Coronary artery (tissue), 2 donors: ENCODE data around the gene DNAJC15.

Source experiments
- DNase-seq: peaks from one replicate; pipeline ENCODE4 v3.0.0-alpha.2; 2017; ENCODE audit warnings: low spot score
- H3K27ac ChIP-seq, 2 donors: fragments of 200-600 bp; sonication (generic); one replicate each; pipeline ENCODE4 v1.5.1; 2016 to 2019
- H3K4me3 ChIP-seq: fragments of 200-600 bp; sonication (generic); 2 replicates; pipeline ENCODE4 v1.5.1; 2016; ENCODE audit warnings: mild to moderate bottlenecking, moderate library complexity
- TF ChIP-seq, protein P1 (sequence below): fragments of 200-600 bp; sonication (generic); IDR thresholded peaks from one replicate; pipeline ENCODE4 v1.5.1; 2019; ENCODE audit warnings: antibody characterized with exemption

The DNAJC15 gene

DNA sequence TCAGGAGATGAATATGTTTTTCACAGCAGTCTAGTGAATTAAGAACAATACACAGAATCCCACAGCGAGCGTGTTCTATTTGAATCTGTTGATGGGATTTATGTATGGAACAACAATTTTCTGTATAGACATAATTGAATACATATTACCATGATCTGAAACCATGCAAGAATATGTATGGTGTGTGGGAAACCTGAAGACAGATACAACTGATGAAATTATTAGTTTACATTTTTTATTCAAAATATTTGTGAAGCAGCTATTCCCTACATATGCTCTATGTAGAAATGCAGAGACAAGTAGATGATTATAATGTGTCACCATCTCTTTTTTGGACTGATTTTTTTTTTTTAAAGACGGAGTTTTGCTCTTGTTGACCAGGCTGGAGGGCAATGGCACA is 91.8 kb downstream of the DNAJC15 start:
- DNase-seq, result no peak
- H3K4me3 ChIP-seq, result no peak overlapping the region
- H3K27ac ChIP-seq, result no peak overlapping the region
- TF ChIP-seq, protein P1, sequence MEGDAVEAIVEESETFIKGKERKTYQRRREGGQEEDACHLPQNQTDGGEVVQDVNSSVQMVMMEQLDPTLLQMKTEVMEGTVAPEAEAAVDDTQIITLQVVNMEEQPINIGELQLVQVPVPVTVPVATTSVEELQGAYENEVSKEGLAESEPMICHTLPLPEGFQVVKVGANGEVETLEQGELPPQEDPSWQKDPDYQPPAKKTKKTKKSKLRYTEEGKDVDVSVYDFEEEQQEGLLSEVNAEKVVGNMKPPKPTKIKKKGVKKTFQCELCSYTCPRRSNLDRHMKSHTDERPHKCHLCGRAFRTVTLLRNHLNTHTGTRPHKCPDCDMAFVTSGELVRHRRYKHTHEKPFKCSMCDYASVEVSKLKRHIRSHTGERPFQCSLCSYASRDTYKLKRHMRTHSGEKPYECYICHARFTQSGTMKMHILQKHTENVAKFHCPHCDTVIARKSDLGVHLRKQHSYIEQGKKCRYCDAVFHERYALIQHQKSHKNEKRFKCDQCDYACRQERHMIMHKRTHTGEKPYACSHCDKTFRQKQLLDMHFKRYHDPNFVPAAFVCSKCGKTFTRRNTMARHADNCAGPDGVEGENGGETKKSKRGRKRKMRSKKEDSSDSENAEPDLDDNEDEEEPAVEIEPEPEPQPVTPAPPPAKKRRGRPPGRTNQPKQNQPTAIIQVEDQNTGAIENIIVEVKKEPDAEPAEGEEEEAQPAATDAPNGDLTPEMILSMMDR, result no peak

DNA sequence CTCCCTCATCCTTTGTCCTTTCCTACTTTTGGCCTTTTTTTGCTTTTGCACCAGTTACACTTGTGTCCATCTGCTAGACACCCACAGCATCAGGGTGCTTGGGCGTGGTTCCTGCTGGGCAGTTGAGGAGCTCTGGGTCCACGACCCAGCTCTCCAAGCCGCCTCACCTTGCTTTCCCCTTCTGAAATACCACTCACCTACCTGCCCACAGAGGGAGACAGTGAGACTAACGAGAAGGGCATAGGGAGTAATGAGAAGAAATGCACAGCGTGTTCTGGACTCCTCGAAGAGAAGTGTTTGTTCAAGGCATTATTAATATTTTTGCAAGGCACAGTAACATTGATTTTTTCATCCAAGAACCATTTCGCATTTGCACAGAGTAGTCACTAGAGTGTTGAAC is 92.9 kb downstream of the DNAJC15 start:
- TF ChIP-seq, protein P1, result no peak

DNA sequence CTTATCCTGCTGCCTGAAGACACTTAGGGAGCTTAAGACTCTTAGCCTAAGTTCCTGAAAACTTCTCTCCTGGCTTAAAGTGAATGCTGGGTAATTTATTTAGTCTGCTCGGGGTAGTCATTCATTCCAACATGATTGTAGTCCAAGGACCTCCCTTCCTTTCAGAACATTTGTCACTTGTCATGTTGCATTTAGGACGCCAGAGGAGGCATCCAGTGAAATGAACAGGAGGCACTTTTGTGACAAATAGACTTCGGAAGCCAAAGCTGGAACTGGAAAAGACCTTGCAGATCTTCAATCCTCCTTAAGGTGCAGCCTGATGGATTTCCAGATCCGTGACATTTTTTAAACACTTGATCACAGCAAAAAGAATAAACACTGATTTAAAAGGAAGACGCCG is 95.1 kb downstream of the DNAJC15 start:
- no peak for DNase-seq
- TF ChIP-seq, protein P1, result no peak
- Histone ChIP-seq H3K27ac (no peak overlapping the region), H3K4me3 (no peak overlapping the region)

More for the DNA sequence above, 92.9 kb downstream of the DNAJC15 start:
- no peak for DNase-seq
- no peak overlapping the region for H3K4me3 ChIP-seq
- no peak overlapping the region for H3K27ac ChIP-seq

DNA sequence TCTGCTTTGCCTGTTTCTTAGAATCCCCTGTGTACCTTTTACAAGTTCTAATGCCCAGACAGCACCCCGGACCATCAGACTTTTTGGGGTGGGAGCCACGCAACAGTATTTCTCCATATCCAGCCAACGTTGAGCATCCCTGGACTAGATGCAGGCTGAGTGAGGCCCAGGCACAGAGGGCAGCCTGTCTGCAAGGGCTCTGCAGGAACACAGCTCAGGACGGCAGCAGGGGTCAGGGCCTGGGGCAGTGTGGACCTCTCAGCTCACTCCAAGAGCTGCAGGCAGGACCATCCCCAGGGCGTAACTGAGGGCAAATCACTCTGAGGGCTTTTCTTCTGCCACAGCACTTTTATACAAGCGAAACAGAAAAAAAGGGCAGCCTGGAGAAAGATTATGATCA is 95.8 kb downstream of the DNAJC15 start:
- TF ChIP-seq, protein P1, result no peak
- Histone ChIP-seq H3K4me3 (no peak overlapping the region), H3K27ac (no peak overlapping the region)
- DNase-seq, result no peak

DNA sequence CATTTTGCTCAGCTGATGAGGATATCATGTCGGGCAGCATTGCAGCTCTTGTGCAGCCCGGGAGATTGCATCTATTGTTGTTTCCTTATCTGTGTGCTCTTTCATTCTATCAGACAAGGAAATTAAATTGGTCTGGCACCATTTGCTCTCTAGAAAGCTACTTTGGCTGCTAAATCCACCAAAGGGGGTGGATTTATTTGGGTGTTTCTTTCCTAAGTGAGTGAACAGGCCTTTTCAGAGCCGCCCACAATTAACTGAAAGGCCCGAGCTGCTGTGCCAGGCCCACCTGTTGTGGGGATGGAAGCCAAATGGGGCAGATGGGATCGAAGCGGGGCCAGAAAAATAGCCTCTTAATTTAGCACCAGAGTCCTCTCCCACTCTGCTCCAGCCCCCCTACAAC is 99.4 kb downstream of the DNAJC15 start:
- TF ChIP-seq, protein P1, result no peak
- no peak overlapping the region for H3K27ac ChIP-seq
- H3K4me3 ChIP-seq, result no peak overlapping the region
- no peak for DNase-seq

DNA sequence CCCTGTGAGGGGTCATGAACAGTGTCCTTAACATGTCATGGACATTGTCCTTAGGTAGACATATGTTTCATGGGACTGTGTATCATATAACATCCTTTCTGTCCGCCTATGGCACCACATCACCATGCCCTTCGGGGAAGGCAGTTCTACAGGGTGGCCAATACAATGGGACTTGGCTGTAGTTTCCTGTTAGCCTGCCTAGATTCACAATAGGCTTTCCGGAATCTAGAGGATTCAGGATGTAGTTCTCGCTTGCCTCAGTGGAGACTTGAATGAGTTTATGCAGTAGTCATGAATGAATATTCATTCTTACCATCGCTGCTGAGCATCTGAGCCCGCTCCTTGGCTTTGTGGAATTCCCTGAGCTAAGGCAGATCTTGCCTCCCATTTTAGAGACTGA is 100.5 kb downstream of the DNAJC15 start:
- no peak overlapping the region for H3K27ac ChIP-seq
- DNase-seq, result no peak
- TF ChIP-seq, protein P1, result no peak

DNA sequence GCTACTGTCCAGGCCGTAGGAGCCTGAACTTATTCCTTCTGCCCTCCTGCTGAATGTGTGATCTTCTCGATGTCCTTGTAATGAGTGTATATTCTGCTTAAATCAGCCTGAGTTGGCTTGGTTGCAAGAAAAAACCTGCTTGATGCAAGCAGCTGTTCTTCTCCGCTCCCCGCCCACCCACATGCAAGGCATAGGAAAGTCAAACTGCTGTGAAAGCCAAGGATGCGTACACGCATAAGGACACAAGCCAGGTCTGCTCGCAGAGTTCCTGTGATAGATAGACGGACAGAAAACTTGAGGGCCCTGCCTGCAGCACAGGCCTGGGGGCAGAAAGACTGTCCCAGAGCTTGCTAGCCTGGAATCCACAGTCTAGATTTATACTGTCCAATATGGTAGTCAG is 101.1 kb downstream of the DNAJC15 start:
- H3K4me3 ChIP-seq, result no peak overlapping the region
- TF ChIP-seq, protein P1, result no peak
- no peak for DNase-seq
- no peak overlapping the region for H3K27ac ChIP-seq

More for the DNA sequence above, 100.5 kb downstream of the DNAJC15 start:
- H3K4me3 ChIP-seq, result no peak overlapping the region
